AG09319 (cell line): ENCODE data around the gene SURF6.

ENCODE experiments used
- DNase-seq: peaks from one replicate; pipeline ENCODE4 v3.0.0-alpha.2; 2010; ENCODE audit warnings: low read depth; ENCODE audit errors: extremely low read depth
- CTCF ChIP-seq: IDR thresholded peaks from 2 replicates; pipeline ENCODE4 v1.5.1; 2011; ENCODE audit warnings: low read depth, mild to moderate bottlenecking, inconsistent platforms, low read length, moderate library complexity

The SURF6 gene

GRCh38 chr9:133346021-133346785 is 10.2 kb upstream of the SURF6 start:
- DNase-seq = no peak
- TF ChIP-seq CTCF = no peak

- no peak for TF ChIP-seq CTCF
- DNase-seq = no peak
These were observed 9.6 kb upstream of the SURF6 start for GRCh38 chr9:133345596-133345995.

GRCh38 chr9:133344979-133345378 is 9.0 kb upstream of the SURF6 start:
- TF ChIP-seq CTCF = no peak
- DNase-seq = no peak

- TF ChIP-seq CTCF = no peak
- no peak for DNase-seq
These were observed 8.1 kb upstream of the SURF6 start for GRCh38 chr9:133344071-133344470.

GRCh38 chr9:133342570-133342969 is 6.6 kb upstream of the SURF6 start:
- DNase-seq = no peak
- TF ChIP-seq CTCF = no peak; the same call in 1 of the 2 replicates

GRCh38 chr9:133342069-133342406 is 6.0 kb upstream of the SURF6 start:
- DNase-seq = no peak
- no peak; the same call in none of the 2 replicates for TF ChIP-seq CTCF

GRCh38 chr9:133341369-133342068 is 5.5 kb upstream of the SURF6 start:
- no peak for DNase-seq
- no peak for TF ChIP-seq CTCF
